ENCODE measurements around the gene JADE1. TPM values are rescaled to one million over a fixed set of nuclear protein-coding genes. Genes with fewer than 3 reads are reported as not detected.

JADE1 gene
- total and polyA plus RNA-seq, 2 of the 13 experiments (the other 11 are each of a cell fraction or from before 2014, with no cell fraction given): 5.4 to 19.3 TPM

DNA sequence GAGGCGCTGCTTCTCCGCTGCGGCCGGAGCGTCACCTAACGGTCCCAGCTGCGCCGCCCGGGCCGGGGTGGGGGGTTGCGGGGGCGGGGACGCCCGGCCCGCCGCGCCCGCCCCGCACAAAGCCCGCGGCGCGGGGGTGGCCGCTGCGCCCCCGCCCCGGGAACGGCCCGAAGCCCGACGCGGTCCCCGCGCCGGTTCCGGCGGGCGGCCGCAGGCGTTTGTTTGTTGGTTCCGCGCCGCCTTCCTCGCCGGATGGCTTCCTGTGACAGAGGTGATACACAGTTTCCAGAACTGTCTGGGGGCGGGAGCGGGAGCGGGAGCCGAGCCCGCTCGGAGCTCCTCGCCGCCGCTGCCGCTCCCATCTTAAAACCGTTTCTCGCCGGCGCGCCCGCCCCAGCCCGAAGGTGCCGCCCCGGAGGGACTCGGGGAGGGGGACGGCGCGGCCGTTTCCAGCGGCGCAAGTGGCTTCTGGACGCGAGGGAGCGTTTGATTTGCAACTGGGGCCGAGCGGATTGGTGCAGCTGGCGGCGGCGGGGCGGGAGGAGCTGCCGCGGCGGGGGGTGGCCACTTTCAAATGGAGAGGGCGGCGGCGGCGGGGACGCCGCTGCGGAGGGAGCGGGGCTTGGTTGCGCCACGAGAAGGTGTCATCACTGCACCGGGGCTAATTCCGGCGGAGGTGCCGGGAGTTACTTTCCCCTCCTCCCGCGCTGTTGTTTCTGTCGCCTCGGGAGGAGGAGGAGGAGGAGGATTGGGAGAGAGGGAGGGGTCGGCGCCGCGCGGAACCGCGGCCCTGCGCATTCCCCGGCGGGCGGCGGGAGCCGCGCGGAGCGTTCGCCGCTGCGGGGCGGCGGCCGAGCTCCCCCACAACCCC, 2.3 kb downstream of the JADE1 start (continued):
- TF ChIP-seq, protein P1, sequence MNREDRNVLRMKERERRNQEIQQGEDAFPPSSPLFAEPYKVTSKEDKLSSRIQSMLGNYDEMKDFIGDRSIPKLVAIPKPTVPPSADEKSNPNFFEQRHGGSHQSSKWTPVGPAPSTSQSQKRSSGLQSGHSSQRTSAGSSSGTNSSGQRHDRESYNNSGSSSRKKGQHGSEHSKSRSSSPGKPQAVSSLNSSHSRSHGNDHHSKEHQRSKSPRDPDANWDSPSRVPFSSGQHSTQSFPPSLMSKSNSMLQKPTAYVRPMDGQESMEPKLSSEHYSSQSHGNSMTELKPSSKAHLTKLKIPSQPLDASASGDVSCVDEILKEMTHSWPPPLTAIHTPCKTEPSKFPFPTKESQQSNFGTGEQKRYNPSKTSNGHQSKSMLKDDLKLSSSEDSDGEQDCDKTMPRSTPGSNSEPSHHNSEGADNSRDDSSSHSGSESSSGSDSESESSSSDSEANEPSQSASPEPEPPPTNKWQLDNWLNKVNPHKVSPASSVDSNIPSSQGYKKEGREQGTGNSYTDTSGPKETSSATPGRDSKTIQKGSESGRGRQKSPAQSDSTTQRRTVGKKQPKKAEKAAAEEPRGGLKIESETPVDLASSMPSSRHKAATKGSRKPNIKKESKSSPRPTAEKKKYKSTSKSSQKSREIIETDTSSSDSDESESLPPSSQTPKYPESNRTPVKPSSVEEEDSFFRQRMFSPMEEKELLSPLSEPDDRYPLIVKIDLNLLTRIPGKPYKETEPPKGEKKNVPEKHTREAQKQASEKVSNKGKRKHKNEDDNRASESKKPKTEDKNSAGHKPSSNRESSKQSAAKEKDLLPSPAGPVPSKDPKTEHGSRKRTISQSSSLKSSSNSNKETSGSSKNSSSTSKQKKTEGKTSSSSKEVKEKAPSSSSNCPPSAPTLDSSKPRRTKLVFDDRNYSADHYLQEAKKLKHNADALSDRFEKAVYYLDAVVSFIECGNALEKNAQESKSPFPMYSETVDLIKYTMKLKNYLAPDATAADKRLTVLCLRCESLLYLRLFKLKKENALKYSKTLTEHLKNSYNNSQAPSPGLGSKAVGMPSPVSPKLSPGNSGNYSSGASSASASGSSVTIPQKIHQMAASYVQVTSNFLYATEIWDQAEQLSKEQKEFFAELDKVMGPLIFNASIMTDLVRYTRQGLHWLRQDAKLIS (CRISPR knock-in tag; IDR thresholded peaks at IDR 0.05): no peak; the same call in 1 of the 2 replicates
- TF ChIP-seq POLR2AphosphoS5 (IDR thresholded peaks at IDR 0.05; ENCODE audit: low read depth, low read length) (peak; percentile 52), TRIM24 (CRISPR knock-in tag; IDR thresholded peaks at IDR 0.05) (no peak), CEBPB (IDR thresholded peaks at IDR 0.05; ENCODE audit: borderline replicate concordance, low read depth, low read length) (peak; percentile 85), ZNF124 (CRISPR knock-in tag; IDR thresholded peaks at IDR 0.05) (no peak), ZNF782 (CRISPR knock-in tag; IDR thresholded peaks at IDR 0.05; ENCODE audit: borderline replicate concordance) (0 out of 2 replicates have a peak, but pooled peaks have one; percentile 54), PPARG (CRISPR knock-in tag; conservative IDR thresholded peaks at IDR 0.05) (no peak), SALL1 (CRISPR knock-in tag; IDR thresholded peaks at IDR 0.05) (peak; percentile 14; the same call in 1 of the 2 replicates), NFIB (CRISPR knock-in tag; IDR thresholded peaks at IDR 0.05; ENCODE audit: borderline replicate concordance) (no peak), ZNF549 (CRISPR knock-in tag; IDR thresholded peaks at IDR 0.05) (no peak), ZNF563 (CRISPR knock-in tag; IDR thresholded peaks at IDR 0.05) (peak; percentile 67; the same call in 1 of the 2 replicates), GATAD1 (CRISPR knock-in tag; IDR thresholded peaks at IDR 0.05) (no peak), NFYB (CRISPR knock-in tag; IDR thresholded peaks at IDR 0.05) (peak; percentile 71), ZNF24 (IDR thresholded peaks at IDR 0.05) (no peak), GFI1 (CRISPR knock-in tag; IDR thresholded peaks at IDR 0.05; ENCODE audit: borderline replicate concordance) (peak; percentile 50; the same call in 1 of the 2 replicates), TBX2 (CRISPR knock-in tag; IDR thresholded peaks at IDR 0.05; ENCODE audit: borderline replicate concordance) (peak; percentile 71; the same call in 1 of the 2 replicates), SIN3A (IDR thresholded peaks at IDR 0.05; ENCODE audit: borderline replicate concordance, low read depth, low read length) (peak; percentile 65; the same call in 1 of the 2 replicates), ZNF674 (CRISPR knock-in tag; IDR thresholded peaks at IDR 0.05; ENCODE audit: low read depth) (no peak; the same call in 1 of the 2 replicates), U2AF2 (IDR thresholded peaks at IDR 0.05; ENCODE audit: low read depth, low read length) (no peak), HNF4A (CRISPR knock-in tag; IDR thresholded peaks at IDR 0.05) (no peak)
- TF ChIP-seq, protein P2, sequence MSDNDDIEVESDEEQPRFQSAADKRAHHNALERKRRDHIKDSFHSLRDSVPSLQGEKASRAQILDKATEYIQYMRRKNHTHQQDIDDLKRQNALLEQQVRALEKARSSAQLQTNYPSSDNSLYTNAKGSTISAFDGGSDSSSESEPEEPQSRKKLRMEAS (IDR thresholded peaks at IDR 0.05): peak; percentile 56; the same call in 1 of the 2 replicates
- TF ChIP-seq, protein P3, sequence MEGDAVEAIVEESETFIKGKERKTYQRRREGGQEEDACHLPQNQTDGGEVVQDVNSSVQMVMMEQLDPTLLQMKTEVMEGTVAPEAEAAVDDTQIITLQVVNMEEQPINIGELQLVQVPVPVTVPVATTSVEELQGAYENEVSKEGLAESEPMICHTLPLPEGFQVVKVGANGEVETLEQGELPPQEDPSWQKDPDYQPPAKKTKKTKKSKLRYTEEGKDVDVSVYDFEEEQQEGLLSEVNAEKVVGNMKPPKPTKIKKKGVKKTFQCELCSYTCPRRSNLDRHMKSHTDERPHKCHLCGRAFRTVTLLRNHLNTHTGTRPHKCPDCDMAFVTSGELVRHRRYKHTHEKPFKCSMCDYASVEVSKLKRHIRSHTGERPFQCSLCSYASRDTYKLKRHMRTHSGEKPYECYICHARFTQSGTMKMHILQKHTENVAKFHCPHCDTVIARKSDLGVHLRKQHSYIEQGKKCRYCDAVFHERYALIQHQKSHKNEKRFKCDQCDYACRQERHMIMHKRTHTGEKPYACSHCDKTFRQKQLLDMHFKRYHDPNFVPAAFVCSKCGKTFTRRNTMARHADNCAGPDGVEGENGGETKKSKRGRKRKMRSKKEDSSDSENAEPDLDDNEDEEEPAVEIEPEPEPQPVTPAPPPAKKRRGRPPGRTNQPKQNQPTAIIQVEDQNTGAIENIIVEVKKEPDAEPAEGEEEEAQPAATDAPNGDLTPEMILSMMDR (CRISPR knock-in tag; IDR thresholded peaks at IDR 0.05): 0 out of 2 replicates have a peak, but pooled peaks have one; percentile 11
- TF ChIP-seq, protein P4, sequence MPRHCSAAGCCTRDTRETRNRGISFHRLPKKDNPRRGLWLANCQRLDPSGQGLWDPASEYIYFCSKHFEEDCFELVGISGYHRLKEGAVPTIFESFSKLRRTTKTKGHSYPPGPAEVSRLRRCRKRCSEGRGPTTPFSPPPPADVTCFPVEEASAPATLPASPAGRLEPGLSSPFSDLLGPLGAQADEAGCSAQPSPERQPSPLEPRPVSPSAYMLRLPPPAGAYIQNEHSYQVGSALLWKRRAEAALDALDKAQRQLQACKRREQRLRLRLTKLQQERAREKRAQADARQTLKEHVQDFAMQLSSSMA (CRISPR knock-in tag; IDR thresholded peaks at IDR 0.05): no peak
